ENCODE measurements around the gene GGACT.
"Not testable (repeated sequence)": the region's sequence is repeated elsewhere in the genome, so short reads cannot be mapped to it uniquely, and the experiment has no call there.

Gene GGACT

GRCh38 chr13:100600915-100601314 is 12.3 kb upstream of the GGACT start:
- no peak for DNase-seq

GRCh38 chr13:100600461-100600860 is 11.9 kb upstream of the GGACT start:
- no peak for DNase-seq

- no peak for DNase-seq
Measured at GRCh38 chr13:100597253-100597652, 8.7 kb upstream of the GGACT start.

- DNase-seq = no peak
Measured at GRCh38 chr13:100596516-100596915, 7.9 kb upstream of the GGACT start.

GRCh38 chr13:100594731-100595130 is 6.1 kb upstream of the GGACT start:
- no peak for DNase-seq

GRCh38 chr13:100594255-100594654 is 5.7 kb upstream of the GGACT start:
- no peak for DNase-seq

GRCh38 chr13:100589178-100589725 is 663 bp upstream of the GGACT start:
- DNase-seq = no peak

GRCh38 chr13:100584896-100585295 is 3.7 kb downstream of the GGACT start:
- DNase-seq = no peak

GRCh38 chr13:100581504-100581903 is 7.1 kb downstream of the GGACT start:
- no peak for DNase-seq

GRCh38 chr13:100581030-100581429 is 7.6 kb downstream of the GGACT start:
- no peak for DNase-seq

- no peak for DNase-seq
Measured at GRCh38 chr13:100580045-100580444, 8.5 kb downstream of the GGACT start.

- not testable (repeated sequence) for DNase-seq
Measured at GRCh38 chr13:100577239-100577638, 11.3 kb downstream of the GGACT start.

GRCh38 chr13:100573121-100573520 is 15.5 kb downstream of the GGACT start:
- DNase-seq = no peak

- DNase-seq = no peak
Measured at GRCh38 chr13:100566543-100566942, 22.0 kb downstream of the GGACT start.

- DNase-seq = no peak
Measured at GRCh38 chr13:100565286-100565685, 23.3 kb downstream of the GGACT start.

- no peak for DNase-seq
Measured at GRCh38 chr13:100564444-100565223, 24.0 kb downstream of the GGACT start.

- DNase-seq = no peak
Measured at GRCh38 chr13:100563779-100564178, 24.8 kb downstream of the GGACT start.

- no peak for DNase-seq
Measured at GRCh38 chr13:100561599-100562204, 26.9 kb downstream of the GGACT start.

- no peak for DNase-seq
Measured at GRCh38 chr13:100561158-100561499, 27.5 kb downstream of the GGACT start.

GRCh38 chr13:100560498-100561157 is 28.0 kb downstream of the GGACT start:
- no peak for DNase-seq

- DNase-seq = no peak
Measured at GRCh38 chr13:100559886-100560285, 28.7 kb downstream of the GGACT start.

- no peak for DNase-seq
Measured at GRCh38 chr13:100552755-100553154, 35.8 kb downstream of the GGACT start.

- DNase-seq = no peak
Measured at GRCh38 chr13:100549316-100549715, 39.3 kb downstream of the GGACT start.

- no peak for DNase-seq
Measured at GRCh38 chr13:100547791-100548201, 40.8 kb downstream of the GGACT start.
